Activated CD4-positive, alpha-beta T cell treated with anti-CD3 and anti-CD28 coated beads, Interleukin-2, amount 50 U/mL, for 16 hours (primary cell): ENCODE results near the gene SMYD3.
"Not testable (repeated sequence)": the region's sequence is repeated elsewhere in the genome, so short reads cannot be mapped to it uniquely, and the experiment has no call there.

ENCODE experiments used
- DNase-seq: peaks from one replicate; pipeline ENCODE4 v3.0.0-alpha.2; 2020

SMYD3 gene

GRCh38 chr1:245721488-245721887 is 785.6 kb downstream of the SMYD3 start:
- DNase-seq, result no peak

- no peak for DNase-seq
These were observed 788.1 kb downstream of the SMYD3 start for GRCh38 chr1:245718951-245719350.

GRCh38 chr1:245718123-245718522 is 789.0 kb downstream of the SMYD3 start:
- DNase-seq, result no peak

GRCh38 chr1:245717611-245718010 is 789.5 kb downstream of the SMYD3 start:
- no peak for DNase-seq

DNA sequence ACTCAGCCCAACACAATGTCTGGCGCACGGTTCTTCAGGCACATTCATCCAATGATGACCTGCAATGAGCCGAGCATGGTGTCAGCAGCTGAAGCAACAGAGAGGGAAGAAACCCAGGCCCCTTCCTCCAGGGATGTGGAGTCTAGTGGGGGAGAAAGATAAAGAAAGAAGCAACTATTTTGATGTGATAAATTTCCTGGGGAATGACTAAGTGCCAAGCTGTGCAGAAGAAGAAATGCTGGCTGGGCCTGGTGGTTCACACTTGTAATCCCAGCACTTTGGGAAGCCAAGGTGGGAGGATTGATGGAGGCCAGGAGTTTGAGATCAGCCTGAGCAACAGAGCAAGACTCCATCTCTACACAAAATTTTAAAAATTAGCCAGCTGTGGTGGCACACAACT is 790.5 kb downstream of the SMYD3 start:
- no peak for DNase-seq

DNA sequence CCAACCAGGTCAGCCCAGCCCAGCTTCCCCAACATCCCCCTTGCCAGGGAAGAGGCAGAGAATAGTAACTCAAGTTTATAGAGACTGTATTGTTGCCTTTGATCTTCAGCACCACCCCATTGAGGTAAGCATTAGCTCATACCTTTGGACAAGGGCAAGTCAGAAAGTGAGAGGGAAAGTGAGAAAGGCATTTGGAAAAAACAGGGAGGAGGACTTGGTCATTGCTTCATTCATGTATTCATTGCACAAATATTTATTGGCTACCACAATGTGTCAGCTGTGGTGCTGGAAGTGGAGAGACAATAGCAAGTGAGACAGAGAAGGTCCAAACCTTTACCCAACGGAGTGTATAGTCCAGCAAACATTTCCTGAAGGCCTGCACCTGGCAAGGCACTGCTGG is 791.1 kb downstream of the SMYD3 start:
- no peak for DNase-seq

DNA sequence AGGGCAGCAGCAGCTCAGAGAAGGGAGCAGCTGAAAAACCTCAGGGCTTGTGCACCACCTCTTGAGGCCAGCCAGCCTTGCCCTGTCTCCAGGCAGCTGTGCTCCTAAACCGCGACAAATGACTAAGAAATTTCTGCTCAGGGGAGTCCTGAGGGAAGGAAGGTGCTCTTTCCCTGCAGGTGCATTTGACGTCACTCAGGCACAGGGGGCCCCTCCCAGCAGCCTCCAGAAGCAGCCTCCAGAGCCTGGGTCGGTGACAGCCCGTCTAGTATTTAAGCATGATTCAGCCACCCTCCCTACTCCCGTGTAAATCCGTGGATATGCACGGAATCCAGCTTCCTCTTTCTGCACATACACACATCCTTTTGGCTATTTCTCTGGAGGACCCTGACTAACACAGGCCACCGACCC is 791.8 kb downstream of the SMYD3 start:
- no peak for DNase-seq

GRCh38 chr1:245714027-245714426 is 793.1 kb downstream of the SMYD3 start:
- DNase-seq, result not testable (repeated sequence)

- DNase-seq, result no peak
These were observed 795.8 kb downstream of the SMYD3 start for GRCh38 chr1:245710961-245711903.

- DNase-seq, result no peak
These were observed 799.1 kb downstream of the SMYD3 start for GRCh38 chr1:245707941-245708340.

- DNase-seq, result no peak
These were observed 802.3 kb downstream of the SMYD3 start for GRCh38 chr1:245704765-245705164.

- DNase-seq, result no peak
These were observed 802.7 kb downstream of the SMYD3 start for GRCh38 chr1:245704341-245704740.

GRCh38 chr1:245702346-245702745 is 804.7 kb downstream of the SMYD3 start:
- no peak for DNase-seq

DNA sequence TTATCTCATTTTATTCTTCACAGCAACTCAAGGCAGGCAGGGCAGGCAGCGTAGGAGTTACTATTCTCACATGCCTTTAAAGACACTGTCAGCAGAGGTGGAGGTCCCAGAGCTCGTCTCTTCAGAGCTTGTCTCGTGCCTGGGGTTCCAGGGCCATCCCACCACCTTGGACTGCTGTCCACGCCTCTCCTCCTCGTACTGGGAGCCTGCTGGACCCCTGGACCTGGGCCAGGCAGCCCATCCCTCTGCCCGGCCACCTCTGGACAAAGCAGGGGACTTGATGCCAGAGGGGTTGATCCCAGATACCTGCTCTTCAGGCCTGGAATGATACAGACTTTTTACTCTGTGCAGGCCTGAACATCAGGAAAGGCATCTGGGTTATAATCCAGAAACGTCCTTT is 805.4 kb downstream of the SMYD3 start:
- DNase-seq, result no peak

- DNase-seq, result no peak
These were observed 806.4 kb downstream of the SMYD3 start for GRCh38 chr1:245700631-245701030.
